ENCODE data around the gene CAB39. TPM values are rescaled to one million over a fixed set of nuclear protein-coding genes. Genes with fewer than 3 reads are reported as not detected.
A peak's percentile ranks its signal among the peaks of the same experiment; 100 is the strongest.

Gene CAB39
- total RNA-seq, 4 donors from 2014 or later: 60.2 to 124 (median 72.2) TPM

GRCh38 chr2:230809677-230810251 is 97.1 kb downstream of the CAB39 start:
- TF ChIP-seq POLR2A (IDR thresholded peaks at IDR 0.05) (no peak), CTCF (IDR thresholded peaks at IDR 0.05) (no peak)
- peaks cover 0 to 41% (median 0%) of the 10 kb centered on the region in 3 donors for H3K36me3 ChIP-seq

GRCh38 chr2:230811508-230811907 is 98.9 kb downstream of the CAB39 start:
- no peak for DNase-seq
- H3K4me1 ChIP-seq: no peaks in the 10 kb centered on the region
- H3K27me3 ChIP-seq: no peaks in the 10 kb centered on the region
- H3K36me3 ChIP-seq: peaks cover 0 to 56% (median 0%) of the 10 kb centered on the region in 3 donors
- no peak overlapping the region for H3K27ac ChIP-seq
- H3K9me3 ChIP-seq: no peaks in the 10 kb centered on the region
- no peak for TF ChIP-seq CTCF (IDR thresholded peaks at IDR 0.05)
- no peak for TF ChIP-seq POLR2A (IDR thresholded peaks at IDR 0.05)
- no peak overlapping the region for H3K4me3 ChIP-seq

More at GRCh38 chr2:230809677-230810251, 97.1 kb downstream of the CAB39 start:
- Histone ChIP-seq H3K4me1 (no peaks in the 10 kb centered on the region), H3K9me3 (no peaks in the 10 kb centered on the region), H3K27me3 (no peaks in the 10 kb centered on the region), H3K4me3 (no peak overlapping the region), H3K27ac (no peak overlapping the region)
- no peak for DNase-seq

GRCh38 chr2:230812033-230812432 is 99.4 kb downstream of the CAB39 start:
- Histone ChIP-seq H3K27me3 (no peaks in the 10 kb centered on the region), H3K4me3 (no peak overlapping the region), H3K9me3 (no peaks in the 10 kb centered on the region), H3K27ac (no peak overlapping the region), H3K36me3 (peaks cover 0 to 61% (median 0%) of the 10 kb centered on the region in 3 donors), H3K4me1 (no peaks in the 10 kb centered on the region)
- TF ChIP-seq POLR2A (IDR thresholded peaks at IDR 0.05) (no peak), CTCF (IDR thresholded peaks at IDR 0.05) (no peak)
- no peak for DNase-seq

GRCh38 chr2:230814616-230815015 is 102.0 kb downstream of the CAB39 start:
- peaks cover 0 to 85% (median 0%) of the 10 kb centered on the region in 3 donors for H3K36me3 ChIP-seq
- DNase-seq: no peak
- no peak overlapping the region for H3K27ac ChIP-seq

GRCh38 chr2:230815088-230815487 is 102.4 kb downstream of the CAB39 start:
- no peak for DNase-seq
- H3K4me1 ChIP-seq: no peaks in the 10 kb centered on the region
- no peak overlapping the region for H3K27ac ChIP-seq
- no peaks in the 10 kb centered on the region for H3K27me3 ChIP-seq
- no peaks in the 10 kb centered on the region for H3K9me3 ChIP-seq
- peaks cover 0 to 88% (median 0%) of the 10 kb centered on the region in 3 donors for H3K36me3 ChIP-seq
- H3K4me3 ChIP-seq: no peak overlapping the region
- no peak for TF ChIP-seq CTCF (IDR thresholded peaks at IDR 0.05)
- TF ChIP-seq POLR2A (IDR thresholded peaks at IDR 0.05): no peak

More at GRCh38 chr2:230814616-230815015, 102.0 kb downstream of the CAB39 start:
- Histone ChIP-seq H3K27me3 (no peaks in the 10 kb centered on the region), H3K9me3 (no peaks in the 10 kb centered on the region), H3K4me3 (no peak overlapping the region), H3K4me1 (no peaks in the 10 kb centered on the region)
- TF ChIP-seq CTCF (IDR thresholded peaks at IDR 0.05) (peak in 2 of 6 experiments; percentile 18 to 24), POLR2A (IDR thresholded peaks at IDR 0.05) (no peak)
